K562 (cell line): ENCODE measurements around the gene ZKSCAN4. TPM values are rescaled to one million over a fixed set of nuclear protein-coding genes. Genes with fewer than 3 reads are reported as not detected.

Experiments used
- CAMTA2 ChIP-seq: fragments of 250-450 bp; sonication (Bioruptor Pico); conservative IDR thresholded peaks from 2 replicates; pipeline ENCODE4 v1.5.1; 2022
- CBFB ChIP-seq: sonication (generic); formaldehyde crosslinking; IDR thresholded peaks from 2 replicates; pipeline ENCODE4 v1.4.0; 2020; ENCODE audit warnings: mild to moderate bottlenecking, missing genetic modification reagents
- GTF2E2 ChIP-seq: fragments of 200-800 bp; sonication (Bioruptor generic); IDR thresholded peaks from 2 replicates; pipeline ENCODE4 v1.6.1; 2016; ENCODE audit warnings: missing genetic modification characterization, missing compliant biosample characterization
- HBP1 ChIP-seq: fragments of 450-650 bp; formaldehyde crosslinking; IDR thresholded peaks from 2 replicates; pipeline ENCODE4 v1.4.0; 2022; ENCODE audit warnings: missing genetic modification characterization
- HDAC8 ChIP-seq: fragments of 450-650 bp; IDR thresholded peaks from 2 replicates; pipeline ENCODE4 v1.6.1; 2016; ENCODE audit warnings: mild to moderate bottlenecking, missing genetic modification characterization, moderate library complexity, missing compliant biosample characterization
- MAFG ChIP-seq: fragments of 450-650 bp; conservative IDR thresholded peaks from 2 replicates; pipeline ENCODE4 v1.6.1; 2016; ENCODE audit warnings: missing genetic modification characterization, missing compliant biosample characterization
- MCM3 ChIP-seq: fragments of 450-650 bp; IDR thresholded peaks from 2 replicates; pipeline ENCODE4 v1.6.1; 2016
- MED1 ChIP-seq: sonication (generic); formaldehyde crosslinking; IDR thresholded peaks from 2 replicates; pipeline ENCODE4 v1.8.1; 2023; ENCODE audit warnings: missing genetic modification reagents, borderline replicate concordance
- RNF219 ChIP-seq: fragments of 250-450 bp; sonication (Bioruptor Pico); IDR thresholded peaks from 2 replicates; pipeline ENCODE4 v1.5.0; 2022; ENCODE audit warnings: mild to moderate bottlenecking
- SMARCA4 ChIP-seq: fragments of 450-650 bp; IDR thresholded peaks from 2 replicates; pipeline ENCODE4 v1.6.1; 2016
- TAF9B ChIP-seq: fragments of 450-650 bp; IDR thresholded peaks from 2 replicates; pipeline ENCODE4 v1.6.1; 2018; ENCODE audit warnings: mild to moderate bottlenecking; ENCODE audit not compliant: partially characterized antibody
- THRAP3 ChIP-seq: fragments of 450-650 bp; IDR thresholded peaks from 2 replicates; pipeline ENCODE4 v1.6.1; 2016; ENCODE audit warnings: mild to moderate bottlenecking, inconsistent platforms, borderline replicate concordance
- TRIM25 ChIP-seq: fragments of 450-650 bp; IDR thresholded peaks from 2 replicates; pipeline ENCODE4 v1.7.0; 2016; ENCODE audit warnings: borderline replicate concordance
- ZNF175 ChIP-seq: fragments of 200-800 bp; sonication (Bioruptor generic); IDR thresholded peaks from 2 replicates; pipeline ENCODE4 v1.6.1; 2016; ENCODE audit warnings: low read depth, mild to moderate bottlenecking, missing genetic modification characterization, missing compliant biosample characterization
- ZNF239 ChIP-seq: fragments of 250-450 bp; sonication (Bioruptor Pico); IDR thresholded peaks from 2 replicates; pipeline ENCODE4 v1.4.0; 2020; ENCODE audit warnings: mild to moderate bottlenecking
- ZNF609 ChIP-seq: sonication (generic); formaldehyde crosslinking; IDR thresholded peaks from 2 replicates; pipeline ENCODE4 v1.8.1; 2023; ENCODE audit warnings: missing genetic modification reagents, mild to moderate bottlenecking, borderline replicate concordance
- ZSCAN32 ChIP-seq: fragments of 450-650 bp; formaldehyde crosslinking; IDR thresholded peaks from 2 replicates; pipeline ENCODE4 v1.4.0; 2020; ENCODE audit warnings: mild to moderate bottlenecking, moderate library complexity
- polyA plus RNA-seq, 8 experiments: library from polyadenylated mRNA; depleted of rRNA in 4 of 8; stranded (reverse) in 5 of 8; unstranded in 3 of 8; fragments of >200 nt; fragmentation: Nextera tagmentation in 2 of 8; fragmentation: Illumina TruSeq in 1 of 8; extraction: Ambion mirVana in 2 of 8; extraction: Trizol in 1 of 8; gene quantifications; 2 replicates each; pipeline versions ENCODE4 v1.2.1 to v1.2.3, GENCODE V29; 2011 to 2014; ENCODE audit warnings: inconsistent platforms in 1 of 8, missing spikeins in 1 of 8
- total RNA-seq, 7 experiments: library from RNA; depleted of rRNA in 6 of 7; stranded (reverse); fragments of >200 nt in 6 of 7; fragmentation: Illumina TruSeq in 2 of 7; extraction: Trizol in 2 of 7; gene quantifications; 2 replicates each; pipeline versions ENCODE4 v1.2.1 to v1.2.3, GENCODE V29; 2011 to 2021; ENCODE audit warnings: low replicate concordance in 1 of 7

ZKSCAN4 gene
- total and polyA plus RNA-seq, 9 of the 15 experiments (the other 6 are each of a cell fraction or from before 2014, with no cell fraction given): 1.2 to 5.3 (median 4.7) TPM

- no peak for TF ChIP-seq ZNF609 (CRISPR knock-in tag)
- TF ChIP-seq THRAP3: no peak
- TF ChIP-seq SMARCA4: no peak
- peak; percentile 50; the same call in 1 of the 2 replicates for TF ChIP-seq MAFG
- peak; percentile 98 for TF ChIP-seq GTF2E2
- TF ChIP-seq ZSCAN32 (CRISPR knock-in tag): 0 out of 2 replicates have a peak, but pooled peaks have one; percentile 28
- no peak for TF ChIP-seq MED1
- 0 out of 2 replicates have a peak, but pooled peaks have one; percentile 85 for TF ChIP-seq TRIM25
- TF ChIP-seq RNF219 (CRISPR knock-in tag): no peak
- TF ChIP-seq CBFB (CRISPR knock-in tag): no peak; the same call in 1 of the 2 replicates
- TF ChIP-seq MCM3: no peak
- peak; percentile 87 for TF ChIP-seq HBP1 (CRISPR knock-in tag)
- TF ChIP-seq CAMTA2: no peak
- peak; percentile 36; the same call in 1 of the 2 replicates for TF ChIP-seq ZNF175 (CRISPR knock-in tag)
- 0 out of 2 replicates have a peak, but pooled peaks have one; percentile 29 for TF ChIP-seq ZNF239 (CRISPR knock-in tag)
- no peak for TF ChIP-seq HDAC8 (tag)
- TF ChIP-seq TAF9B: peak; percentile 88
These were observed 15.1 kb upstream of the ZKSCAN4 start, which contains the start of gene ZSCAN26 (continued) for GRCh38 chr6:28266962-28267694.
